A673 (cell line): Measurements from ENCODE around the gene GRB10. TPM values are rescaled to one million over a fixed set of nuclear protein-coding genes. Genes with fewer than 3 reads are reported as not detected.

ENCODE experiments used
- BruUV-seq: library from RNA; stranded (reverse); fragments of 400-500 nt; replicated peaks from 2 replicates; lab custom pipeline; 2021; lab: Mats Ljungman, UMichigan
- CTCF ChIA-PET: fragments of 300-600 bp; sonication (Branson Sonifier 250); formaldehyde crosslinking; loops from one replicate; lab custom pipeline; 2022; ENCODE audit warnings: antibody characterized with exemption; lab: Charles Lee
- POLR2A ChIA-PET: fragments of 300-600 bp; sonication (Branson Sonifier 250); formaldehyde crosslinking; loops from one replicate; lab custom pipeline; 2022; ENCODE audit warnings: antibody characterized with exemption; ENCODE audit not compliant: low non-redundant PET; lab: Charles Lee
- DNase-seq: peaks from one replicate; pipeline ENCODE4 v3.0.0-alpha.2; 2015; ENCODE audit warnings: low spot score
- H3K27ac ChIP-seq: fragments of 200-600 bp; sonication (generic); 2 replicates; pipeline ENCODE4 v1.5.1; 2016; ENCODE audit warnings: mixed run types, low read depth, mild to moderate bottlenecking, mixed read lengths, antibody characterized with exemption, low read length; ENCODE audit not compliant: poor library complexity, severe bottlenecking
- H3K27me3 ChIP-seq: fragments of 200-600 bp; sonication (generic); replicated peaks from 2 replicates; pipeline ENCODE4 v1.6.1; 2017; ENCODE audit warnings: mixed run types, low read depth, mild to moderate bottlenecking, mixed read lengths, antibody characterized with exemption, low read length; ENCODE audit not compliant: insufficient read depth, poor library complexity
- H3K36me3 ChIP-seq: fragments of 200-600 bp; sonication (generic); 2 replicates; pipeline ENCODE4 v1.6.1; 2016; ENCODE audit warnings: mixed run types, mild to moderate bottlenecking, mixed read lengths, antibody characterized with exemption, low read length; ENCODE audit not compliant: insufficient read depth, poor library complexity, severe bottlenecking
- H3K4me1 ChIP-seq: fragments of 200-600 bp; sonication (generic); 2 replicates; pipeline ENCODE4 v1.6.1; 2017; ENCODE audit warnings: mixed run types, mild to moderate bottlenecking, mixed read lengths, antibody characterized with exemption, low read length; ENCODE audit not compliant: insufficient read depth, poor library complexity, severe bottlenecking
- H3K4me3 ChIP-seq: fragments of 200-600 bp; sonication (generic); 2 replicates; pipeline ENCODE4 v1.5.1; 2016; ENCODE audit warnings: low read depth, mixed run types, mild to moderate bottlenecking, mixed read lengths, low read length; ENCODE audit not compliant: poor library complexity, severe bottlenecking
- H3K9me3 ChIP-seq: fragments of 200-600 bp; sonication (generic); 2 replicates; pipeline ENCODE4 v1.6.1; 2016; ENCODE audit warnings: mixed run types, low read depth, mild to moderate bottlenecking, mixed read lengths, antibody characterized with exemption, low read length; ENCODE audit not compliant: poor library complexity, severe bottlenecking
- CTCF ChIP-seq: fragments of 300-800, 200-600 bp; sonication (generic); conservative IDR thresholded peaks from 2 replicates; pipeline ENCODE4 v1.5.1; 2017; ENCODE audit warnings: low read depth, mild to moderate bottlenecking, antibody characterized with exemption, low read length, moderate library complexity, mixed read lengths
- EZH2 ChIP-seq: fragments of 200-600 bp; sonication (generic); IDR thresholded peaks from 2 replicates; pipeline ENCODE4 v1.6.1; 2017; ENCODE audit warnings: borderline replicate concordance, low read depth, mild to moderate bottlenecking, mixed read lengths, antibody characterized with exemption, low read length; ENCODE audit not compliant: poor library complexity, severe bottlenecking
- intact Hi-C: fragments of 100-400 bp; cut with micrococcal nuclease; formaldehyde crosslinking; loops from one replicate; pipeline ENCODE4 v1.10.0; 2022; ENCODE audit not compliant: unreplicated experiment
- total RNA-seq: library from RNA; stranded (reverse); gene quantifications from 2 replicates; pipeline ENCODE4 v1.2.3, GENCODE V29; 2021

The GRB10 gene
- total RNA-seq, 1 experiment from 2014 or later = 0.41 TPM

- no peak overlapping the region for H3K4me3 ChIP-seq
- intact Hi-C loops = no loop called here
- peaks cover 4% of the 10 kb centered on the region for H3K9me3 ChIP-seq
- no peak for TF ChIP-seq CTCF
- TF ChIP-seq EZH2 = no peak
- no TSS peak for BruUV-seq
- H3K27me3 ChIP-seq = no peaks in the 10 kb centered on the region
- ChIA-PET POLR2A (no interaction called here), CTCF (no interaction called here)
- no peak overlapping the region for H3K27ac ChIP-seq
- H3K36me3 ChIP-seq = no peaks in the 10 kb centered on the region
- DNase-seq = no peak
- no peaks in the 10 kb centered on the region for H3K4me1 ChIP-seq
Observed at GRCh38 chr7:50665403-50666123, 117.1 kb downstream of the GRB10 start.

GRCh38 chr7:50664937-50665336, 117.8 kb downstream of the GRB10 start:
- H3K4me1 ChIP-seq = no peaks in the 10 kb centered on the region
- no peak overlapping the region for H3K4me3 ChIP-seq
- no peaks in the 10 kb centered on the region for H3K36me3 ChIP-seq
- peaks cover 4% of the 10 kb centered on the region for H3K9me3 ChIP-seq
- ChIA-PET CTCF (no interaction called here), POLR2A (no interaction called here)
- TF ChIP-seq EZH2 = no peak
- no peak for TF ChIP-seq CTCF
- no TSS peak for BruUV-seq
- no peaks in the 10 kb centered on the region for H3K27me3 ChIP-seq
- no peak for DNase-seq
- intact Hi-C loops = no loop called here
- H3K27ac ChIP-seq = no peak overlapping the region

GRCh38 chr7:50664461-50664922, 118.2 kb downstream of the GRB10 start:
- Histone ChIP-seq H3K4me1 (no peaks in the 10 kb centered on the region), H3K27ac (no peak overlapping the region), H3K4me3 (no peak overlapping the region), H3K9me3 (peaks cover 3% of the 10 kb centered on the region), H3K36me3 (no peaks in the 10 kb centered on the region), H3K27me3 (no peaks in the 10 kb centered on the region)
- ChIA-PET CTCF (no interaction called here), POLR2A (no interaction called here)
- no TSS peak for BruUV-seq
- intact Hi-C loops = no loop called here
- no peak for DNase-seq
- TF ChIP-seq EZH2 (no peak), CTCF (no peak)
